Limb (tissue), 2 donors: ENCODE results near the gene EHMT2.
"Not testable (repeated sequence)": the region's sequence is repeated elsewhere in the genome, so short reads cannot be mapped to it uniquely, and the experiment has no call there.

ENCODE experiments used
- DNase-seq, 2 donors: peaks; one replicate each; pipeline ENCODE4 v3.0.0-alpha.2; 2016; ENCODE audit errors: extremely low spot score in 2 of 2

EHMT2 gene

GRCh38 chr6:31871046-31871659 lies 26.3 kb downstream of the EHMT2 start:
- DNase-seq = peak in 1 of 2 donors; percentile 12

GRCh38 chr6:31870385-31870921 lies 27.0 kb downstream of the EHMT2 start:
- DNase-seq = no peak

- no peak for DNase-seq
Observed at GRCh38 chr6:31869343-31869742, 28.2 kb downstream of the EHMT2 start.

- not testable (repeated sequence) for DNase-seq
Observed at GRCh38 chr6:31868658-31868971, 28.9 kb downstream of the EHMT2 start.

GRCh38 chr6:31865205-31866118 lies 32.0 kb downstream of the EHMT2 start:
- no peak for DNase-seq

GRCh38 chr6:31864818-31865204 lies 32.7 kb downstream of the EHMT2 start:
- DNase-seq = no peak

- not testable (repeated sequence) for DNase-seq
Observed at GRCh38 chr6:31864123-31864562, 33.4 kb downstream of the EHMT2 start.

GRCh38 chr6:31862344-31863235 lies 34.9 kb downstream of the EHMT2 start, which contains the start of gene NEU1:
TSS of gene NEU1 (minus strand) at chr6:31862821. CDS start at chr6:31862776, 45 bp downstream.
- peak; percentile 98 to 100 for DNase-seq

GRCh38 chr6:31861919-31862343 lies 35.6 kb downstream of the EHMT2 start:
- DNase-seq = no peak

- no peak for DNase-seq
Observed at GRCh38 chr6:31861150-31861549, 36.3 kb downstream of the EHMT2 start.

GRCh38 chr6:31860349-31860748 lies 37.1 kb downstream of the EHMT2 start:
- DNase-seq = no peak

- no peak for DNase-seq
Observed at GRCh38 chr6:31859923-31860322, 37.6 kb downstream of the EHMT2 start.

- no peak for DNase-seq
Observed at GRCh38 chr6:31858707-31859106, 38.8 kb downstream of the EHMT2 start.

- DNase-seq = not testable (repeated sequence)
Observed at GRCh38 chr6:31857774-31858173, 39.7 kb downstream of the EHMT2 start.

- not testable (repeated sequence) for DNase-seq
Observed at GRCh38 chr6:31851980-31852718, 45.3 kb downstream of the EHMT2 start.

GRCh38 chr6:31851485-31851832 lies 46.0 kb downstream of the EHMT2 start:
- no peak for DNase-seq

- no peak for DNase-seq
Observed at GRCh38 chr6:31850765-31851484, 46.6 kb downstream of the EHMT2 start.

GRCh38 chr6:31847276-31847978 lies 50.1 kb downstream of the EHMT2 start:
- DNase-seq = no peak

- no peak for DNase-seq
Observed at GRCh38 chr6:31844507-31844906, 53.0 kb downstream of the EHMT2 start.

- no peak for DNase-seq
Observed at GRCh38 chr6:31842053-31842452, 55.4 kb downstream of the EHMT2 start.
